Thyroid gland (tissue), 4 donors: Measurements from ENCODE around the gene CELF4. TPM values are rescaled to one million over a fixed set of nuclear protein-coding genes. Genes with fewer than 3 reads are reported as not detected.

Experiments
- DNase-seq, 2 donors: peaks; one replicate each; pipeline ENCODE4 v3.0.0-alpha.2; 2019
- H3K27ac ChIP-seq, 3 donors: fragments of 200-600 bp; sonication (generic); 1 replicate in 2 of 3; 2 replicates in 1 of 3; pipeline ENCODE4 v1.5.1; 2016 to 2019; ENCODE audit warnings: mild to moderate bottlenecking in 1 of 3, moderate library complexity in 1 of 3
- H3K27me3 ChIP-seq: fragments of 200-600 bp; sonication (generic); one replicate; pipeline ENCODE4 v1.5.1; 2019
- H3K36me3 ChIP-seq, 2 donors: fragments of 200-600 bp; sonication (generic); one replicate each; pipeline ENCODE4 v1.5.1; 2016 to 2019
- H3K4me1 ChIP-seq, 2 donors: fragments of 200-600 bp; sonication (generic); one replicate each; pipeline ENCODE4 v1.5.1; 2017 to 2019
- H3K4me3 ChIP-seq, 3 donors: fragments of 200-600 bp; sonication (generic); replicated peaks in 1 of 3; 1 replicate in 2 of 3; 2 replicates in 1 of 3; pipeline ENCODE4 v1.5.1; 2016; ENCODE audit warnings: mild to moderate bottlenecking in 1 of 3
- H3K9me3 ChIP-seq: fragments of 200-600 bp; sonication (generic); one replicate; pipeline ENCODE4 v1.5.1; 2017
- CTCF ChIP-seq, 6 experiments: fragments of 200-600 bp in 3 of 6; fragments of 450-650 bp in 3 of 6; sonication (generic) in 3 of 6; IDR thresholded peaks; one replicate each; pipeline ENCODE4 v1.5.1; 2016 to 2019; ENCODE audit warnings: antibody characterized with exemption in 6 of 6, mild to moderate bottlenecking in 2 of 6, inconsistent platforms in 1 of 6, moderate library complexity in 1 of 6
- POLR2A ChIP-seq, 2 donors: fragments of 450-650 bp; IDR thresholded peaks; one replicate each; pipeline ENCODE4 v1.6.1; 2017; ENCODE audit warnings: antibody characterized with exemption in 2 of 2, mild to moderate bottlenecking in 2 of 2, moderate library complexity in 1 of 2
- WGBS, 2 donors: methylation state at CpG; one replicate each; pipeline ENCODE4 v1.1.5; 2017; 5-methylcytosine and 5-hydroxymethylcytosine counted together
- intact Hi-C: fragments of 100-400 bp; cut with DNase I; formaldehyde crosslinking; loops from one replicate; pipeline ENCODE4 v1.15.1; 2023
- total RNA-seq, 4 donors: library from RNA; depleted of rRNA; stranded (reverse); fragments of >200 nt; gene quantifications; one replicate each; pipeline ENCODE4 v1.2.3, GENCODE V29; 2016

CELF4 gene
- total RNA-seq, 4 donors from 2014 or later = 4.3 TPM; not detected in 3

GRCh38 chr18:37402735-37403099, 162.9 kb downstream of the CELF4 start:
- intact Hi-C loops = no loop called here
- Histone ChIP-seq H3K27me3 (no peaks in the 10 kb centered on the region), H3K36me3 (no peaks in the 10 kb centered on the region), H3K4me1 (peaks cover 5 to 16% of the 10 kb centered on the region in 2 donors), H3K9me3 (no peaks in the 10 kb centered on the region), H3K27ac (peak overlapping the region; percentile 53 to 78 (median 70)), H3K4me3 (no peak overlapping the region)
- no peak for DNase-seq
- no peak for TF ChIP-seq CTCF (IDR thresholded peaks at IDR 0.05)
- TF ChIP-seq POLR2A (IDR thresholded peaks at IDR 0.05) = no peak
- 0 to 14% methylated on average over 1 of the region's 1 CpG for WGBS, 2 donors

- Histone ChIP-seq H3K4me3 (no peak overlapping the region), H3K36me3 (no peaks in the 10 kb centered on the region), H3K27me3 (no peaks in the 10 kb centered on the region), H3K27ac (no peak overlapping the region), H3K4me1 (peaks cover 5 to 16% of the 10 kb centered on the region in 2 donors), H3K9me3 (no peaks in the 10 kb centered on the region)
- DNase-seq = no peak
- TF ChIP-seq POLR2A (IDR thresholded peaks at IDR 0.05) = no peak
- TF ChIP-seq CTCF (IDR thresholded peaks at IDR 0.05) = no peak
- intact Hi-C loops = no loop called here
- 86 to 93% methylated on average over 4 of the region's 4 CpGs for WGBS, 2 donors
These were observed 164.8 kb downstream of the CELF4 start for GRCh38 chr18:37400802-37401201.

GRCh38 chr18:37398248-37398920, 167.2 kb downstream of the CELF4 start:
- no peak overlapping the region for H3K4me3 ChIP-seq
- H3K4me1 ChIP-seq = peaks cover 8 to 20% of the 10 kb centered on the region in 2 donors
- no peaks in the 10 kb centered on the region for H3K27me3 ChIP-seq
- DNase-seq = no peak
- no peak overlapping the region for H3K27ac ChIP-seq
- intact Hi-C loops = no loop called here
- TF ChIP-seq POLR2A (IDR thresholded peaks at IDR 0.05) = no peak
- no peak for TF ChIP-seq CTCF (IDR thresholded peaks at IDR 0.05)
- WGBS, 2 donors = 82 to 83% methylated on average over 13 to 14 of the region's 14 CpGs
- no peaks in the 10 kb centered on the region for H3K36me3 ChIP-seq
- no peaks in the 10 kb centered on the region for H3K9me3 ChIP-seq

GRCh38 chr18:37397814-37398213, 167.8 kb downstream of the CELF4 start:
- intact Hi-C loops = no loop called here
- Histone ChIP-seq H3K4me1 (peaks cover 7 to 15% of the 10 kb centered on the region in 2 donors), H3K27me3 (no peaks in the 10 kb centered on the region), H3K36me3 (no peaks in the 10 kb centered on the region), H3K9me3 (no peaks in the 10 kb centered on the region), H3K4me3 (no peak overlapping the region), H3K27ac (no peak overlapping the region)
- peak in 1 of 2 donors; percentile 20 for DNase-seq
- WGBS, 2 donors = 60 to 65% methylated on average over 4 to 6 of the region's 6 CpGs
- TF ChIP-seq CTCF (IDR thresholded peaks at IDR 0.05) = no peak

- intact Hi-C loops = no loop called here
- peak; percentile 33 to 36 for DNase-seq
- H3K4me3 ChIP-seq = no peak overlapping the region
- H3K36me3 ChIP-seq = no peaks in the 10 kb centered on the region
- no peak overlapping the region for H3K27ac ChIP-seq
- peaks cover 3 to 9% of the 10 kb centered on the region in 2 donors for H3K4me1 ChIP-seq
- no peaks in the 10 kb centered on the region for H3K9me3 ChIP-seq
- no peaks in the 10 kb centered on the region for H3K27me3 ChIP-seq
- 49 to 63% methylated on average over 4 to 5 of the region's 5 CpGs for WGBS, 2 donors
- no peak for TF ChIP-seq CTCF (IDR thresholded peaks at IDR 0.05)
- no peak for TF ChIP-seq POLR2A (IDR thresholded peaks at IDR 0.05)
These were observed 168.5 kb downstream of the CELF4 start for GRCh38 chr18:37396971-37397720.
